Epithelial cell of esophagus (primary cell): ENCODE data around the gene VN1R5.
"Not testable (repeated sequence)": the region's sequence is repeated elsewhere in the genome, so short reads cannot be mapped to it uniquely, and the experiment has no call there.

Source experiments
- DNase-seq: peaks from one replicate; pipeline ENCODE4 v3.0.0; 2010; ENCODE audit warnings: low read depth
- H3K4me3 ChIP-seq: 2 replicates; pipeline ENCODE4 v1.5.1; 2011; ENCODE audit warnings: mild to moderate bottlenecking, low read length, control low read depth
- CTCF ChIP-seq: IDR thresholded peaks from 2 replicates; pipeline ENCODE4 v1.5.1; 2011; ENCODE audit warnings: low read depth, mild to moderate bottlenecking, low read length, control low read depth, inconsistent platforms; ENCODE audit not compliant: insufficient read depth; ENCODE audit errors: missing control alignments

VN1R5 gene

GRCh38 chr1:247255772-247256171 is at the start of gene VN1R5:
VN1R5 (plus strand) TSS chr1:247256072.
- DNase-seq, H3K4me3 ChIP-seq: not testable (repeated sequence)

DNA sequence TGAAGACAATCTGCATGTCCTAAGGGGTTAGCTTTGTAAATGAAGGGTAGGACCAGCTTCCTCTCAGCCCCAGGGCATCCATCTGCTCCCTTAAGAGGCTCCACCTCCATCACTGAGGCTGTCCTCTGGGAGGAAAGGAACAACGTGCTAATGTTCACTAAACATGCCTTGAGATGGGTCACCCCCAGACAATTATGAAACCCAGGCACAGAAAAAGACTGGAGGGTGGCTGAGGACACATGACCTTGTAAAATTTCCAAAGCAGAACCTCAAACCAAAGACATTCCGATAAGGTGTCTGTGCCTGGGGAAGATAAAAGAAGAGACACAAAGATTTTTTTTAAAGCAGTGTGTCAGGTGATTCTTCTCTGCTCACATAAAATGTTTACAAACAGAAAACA is 46.5 kb upstream of the VN1R5 start:
- TF ChIP-seq CTCF: no peak
- peak; percentile 15 for DNase-seq
- H3K4me3 ChIP-seq: peak overlapping the region; percentile 85

- no peak for DNase-seq
- H3K4me3 ChIP-seq: peak overlapping the region; percentile 85
- no peak for TF ChIP-seq CTCF
These were observed 45.9 kb upstream of the VN1R5 start for GRCh38 chr1:247210062-247210375.

DNA sequence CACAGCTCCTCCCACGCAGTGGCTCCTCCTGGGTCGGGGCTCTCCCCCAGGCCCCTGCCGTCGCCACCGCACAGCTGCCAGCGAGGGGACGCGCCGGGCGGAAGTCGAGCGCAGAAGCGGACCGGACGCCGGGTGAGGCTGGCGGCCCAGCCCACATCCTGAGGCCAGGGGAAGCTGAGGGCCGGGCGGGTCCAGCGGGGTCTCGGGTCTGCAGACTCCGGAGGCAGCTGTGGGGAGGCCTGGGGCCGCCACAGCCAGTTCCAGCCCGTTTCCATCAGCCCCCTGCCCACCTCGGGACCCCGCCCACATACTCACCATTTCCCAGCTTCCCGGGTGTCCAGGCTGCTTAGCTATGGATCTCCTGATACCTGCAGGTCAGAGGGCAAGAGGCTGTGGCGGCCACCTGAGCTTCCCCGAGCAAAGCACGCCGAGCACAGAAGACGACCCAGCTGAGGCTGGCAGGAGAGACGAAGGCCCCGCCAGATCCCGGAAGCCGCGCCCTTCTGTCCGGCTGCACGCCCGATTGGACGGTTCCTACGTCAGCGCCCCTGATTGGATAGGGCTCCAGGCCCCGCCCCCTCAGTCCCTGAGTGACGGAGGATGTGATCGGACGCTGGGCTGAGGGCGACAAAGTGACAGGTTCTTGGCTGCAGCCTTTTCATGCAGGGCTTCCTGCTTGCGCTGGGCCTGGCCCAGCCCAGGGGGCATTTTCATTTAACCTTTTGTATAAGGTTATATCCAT is 45.3 kb upstream of the VN1R5 start:
- DNase-seq: peak; percentile 93
- peak overlapping the region; percentile 85 for H3K4me3 ChIP-seq
- TF ChIP-seq CTCF: no peak

DNA sequence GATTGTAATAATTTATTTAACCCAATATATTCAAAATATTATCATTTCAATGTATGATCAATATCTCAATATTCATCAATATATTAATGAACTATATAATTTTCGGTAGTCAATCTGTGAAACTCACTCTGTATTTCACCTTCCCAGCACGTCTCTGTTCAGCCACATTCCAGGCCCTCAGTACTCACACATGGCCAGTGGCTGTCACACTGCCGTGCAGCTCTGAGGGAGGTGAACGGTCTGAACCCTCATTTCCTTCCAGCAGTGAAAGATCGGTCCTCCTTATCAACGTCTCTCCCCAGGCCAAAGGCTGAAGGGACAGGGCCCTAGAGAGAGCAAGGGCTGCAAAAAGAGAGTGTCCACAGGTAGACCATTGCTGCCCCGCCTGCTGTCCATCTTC is 44.5 kb upstream of the VN1R5 start:
- no peak for DNase-seq
- no peak overlapping the region for H3K4me3 ChIP-seq
- no peak for TF ChIP-seq CTCF

- no peak for TF ChIP-seq CTCF
- H3K4me3 ChIP-seq: no peak overlapping the region
- peak; percentile 50 for DNase-seq
These were observed 43.9 kb upstream of the VN1R5 start for GRCh38 chr1:247212012-247212411.

- DNase-seq: peak; percentile 9
- TF ChIP-seq CTCF: no peak
These were observed 43.0 kb upstream of the VN1R5 start for GRCh38 chr1:247212627-247213617.

More at GRCh38 chr1:247212627-247213617, 43.0 kb upstream of the VN1R5 start:
- H3K4me3 ChIP-seq: no peak overlapping the region
